Right ventricle myocardium superior (tissue), 1 donor: ENCODE results near the gene SND1. TPM values are rescaled to one million over a fixed set of nuclear protein-coding genes. Genes with fewer than 3 reads are reported as not detected.
A peak's percentile ranks its signal among the peaks of the same experiment; 100 is the strongest.

Source experiments
- ATAC-seq: fragments of 200-7000 bp; cut with Tn5 transposase; one replicate; pipeline ENCODE4 v1.9.1; 2020; ENCODE audit warnings: mild to moderate bottlenecking; ENCODE audit not compliant: poor library complexity
- DNase-seq: peaks from one replicate; pipeline ENCODE4 v3.0.0-alpha.2; 2020
- intact Hi-C: fragments of 100-400 bp; cut with DNase I; formaldehyde crosslinking; loops from one replicate; pipeline ENCODE4 v1.11.2; 2022
- total RNA-seq: library from RNA; stranded (reverse); fragmentation: NEBNext Ultra II Directional; extraction: Animal tissue kit (Norgen Biotek cat#: 25700); gene quantifications from one replicate; pipeline ENCODE4 v1.2.1, GENCODE V29; 2021
- donor health status: DM: no; HTN: yes; CAD: no; lungs with severe emphysema.

Gene SND1
- total RNA-seq, 1 donor from 2014 or later: 81.9 TPM

DNA sequence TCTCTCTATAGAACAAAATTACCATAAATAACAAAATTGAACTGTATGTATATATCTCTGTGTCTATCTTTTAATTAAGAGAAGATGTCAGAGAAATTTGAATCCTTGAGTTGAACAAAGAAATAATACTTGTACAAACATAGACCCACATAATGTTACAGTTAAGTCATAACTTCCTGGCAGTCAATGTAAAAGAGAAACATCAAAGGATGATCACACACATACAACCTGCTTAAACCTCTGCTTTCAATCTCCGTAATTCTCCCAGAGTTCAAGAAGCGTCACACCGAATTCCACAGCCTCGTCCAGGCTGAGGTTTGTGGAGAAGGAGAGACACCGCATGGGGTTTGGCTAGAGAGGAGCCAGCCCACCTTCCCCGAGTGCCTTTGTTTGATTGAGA is 419.4 kb downstream of the SND1 start:
- ATAC-seq: no peak
- DNase-seq: no peak
- intact Hi-C loops: no loop called here

DNA sequence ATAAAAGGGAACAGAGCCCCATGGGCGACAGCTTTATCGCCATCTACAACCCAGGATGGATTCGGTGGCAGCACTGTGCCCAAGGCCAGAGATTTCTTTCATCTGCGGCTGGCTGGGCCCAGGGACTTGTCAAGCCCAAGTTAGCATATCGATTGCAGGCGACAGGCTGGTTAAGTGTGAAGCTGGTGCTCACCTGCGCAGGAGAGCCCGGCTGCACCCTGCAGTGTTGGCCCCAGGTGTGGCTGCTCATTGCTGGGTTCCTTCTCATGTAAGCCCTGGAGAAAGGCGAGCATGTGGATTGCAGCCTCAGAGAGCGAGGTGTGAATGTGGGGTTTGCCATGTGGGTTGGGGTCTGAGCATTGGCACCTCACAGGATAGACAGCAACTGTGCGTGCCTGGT is 419.8 kb downstream of the SND1 start:
- DNase-seq: no peak
- intact Hi-C loops: no loop called here
- no peak for ATAC-seq

DNA sequence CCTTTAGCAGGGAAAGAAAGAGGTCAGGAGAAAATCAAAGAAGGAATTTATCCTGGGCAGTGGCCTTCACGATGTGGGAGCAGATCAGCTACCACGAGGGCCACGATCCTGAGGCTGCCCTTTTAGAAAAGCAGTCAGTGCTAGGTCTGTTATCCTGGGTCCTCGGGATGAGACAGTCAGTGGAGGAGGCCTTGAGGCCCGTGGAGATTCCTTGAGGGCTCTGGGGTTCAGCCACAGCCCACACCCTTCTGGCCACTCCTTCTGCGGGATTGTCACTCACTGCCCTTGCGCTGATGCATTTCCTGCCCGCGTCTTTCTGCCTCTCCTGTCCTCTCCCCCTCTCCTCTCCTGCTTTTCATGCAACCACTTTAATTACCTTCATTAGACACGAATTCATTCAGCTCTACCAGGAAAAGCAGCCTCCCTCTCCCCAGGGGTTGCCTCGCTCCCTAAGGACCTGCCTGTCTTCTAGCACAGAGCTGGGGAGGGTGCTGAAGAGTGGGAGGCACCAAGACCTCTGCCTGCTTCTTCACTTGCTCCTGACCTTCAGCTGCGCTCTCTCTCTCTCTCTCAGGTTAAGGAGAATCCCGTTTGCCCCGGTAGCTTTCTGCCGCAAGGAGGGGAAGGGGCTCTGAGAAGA is 421.8 kb downstream of the SND1 start:
- intact Hi-C loops: no loop called here
- DNase-seq: no peak
- no peak for ATAC-seq

DNA sequence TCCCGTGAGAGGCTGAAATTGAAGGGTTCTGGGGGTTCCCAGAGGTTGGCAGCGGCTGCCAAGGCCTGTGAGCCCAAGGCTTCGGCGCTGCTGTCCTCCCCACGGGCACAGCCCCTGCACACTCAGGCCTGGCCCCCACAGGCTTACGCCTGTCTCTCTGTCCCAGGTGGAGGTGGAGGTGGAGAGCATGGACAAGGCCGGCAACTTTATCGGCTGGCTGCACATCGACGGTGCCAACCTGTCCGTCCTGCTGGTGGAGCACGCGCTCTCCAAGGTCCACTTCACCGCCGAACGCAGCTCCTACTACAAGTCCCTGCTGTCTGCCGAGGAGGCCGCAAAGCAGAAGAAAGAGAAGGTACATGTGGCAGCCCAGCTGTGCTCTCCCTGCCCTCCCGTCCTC is 422.3 kb downstream of the SND1 start:
- intact Hi-C loops: no loop called here
- DNase-seq (no peak), ATAC-seq (no peak)

DNA sequence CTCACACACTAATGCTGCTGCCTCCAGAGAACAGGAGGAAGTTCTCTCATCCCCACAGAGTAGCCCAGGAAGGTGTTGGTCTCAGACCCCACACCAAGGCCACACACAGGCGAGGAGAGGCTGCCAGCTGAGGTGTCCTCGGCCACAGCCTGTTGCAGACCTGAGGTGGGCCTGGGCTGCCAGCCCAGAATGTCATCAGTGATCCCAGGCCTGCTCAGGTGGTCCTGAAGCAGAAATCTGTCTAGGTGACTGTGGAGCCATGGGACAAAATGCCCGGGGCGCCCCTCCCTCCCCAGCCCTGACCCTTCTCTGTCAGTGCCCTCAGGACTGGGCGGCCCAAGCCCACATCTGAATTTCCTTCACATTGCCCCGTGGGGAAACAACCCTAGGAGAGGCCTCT is 422.7 kb downstream of the SND1 start:
- intact Hi-C loops: no loop called here
- DNase-seq (no peak), ATAC-seq (no peak)

DNA sequence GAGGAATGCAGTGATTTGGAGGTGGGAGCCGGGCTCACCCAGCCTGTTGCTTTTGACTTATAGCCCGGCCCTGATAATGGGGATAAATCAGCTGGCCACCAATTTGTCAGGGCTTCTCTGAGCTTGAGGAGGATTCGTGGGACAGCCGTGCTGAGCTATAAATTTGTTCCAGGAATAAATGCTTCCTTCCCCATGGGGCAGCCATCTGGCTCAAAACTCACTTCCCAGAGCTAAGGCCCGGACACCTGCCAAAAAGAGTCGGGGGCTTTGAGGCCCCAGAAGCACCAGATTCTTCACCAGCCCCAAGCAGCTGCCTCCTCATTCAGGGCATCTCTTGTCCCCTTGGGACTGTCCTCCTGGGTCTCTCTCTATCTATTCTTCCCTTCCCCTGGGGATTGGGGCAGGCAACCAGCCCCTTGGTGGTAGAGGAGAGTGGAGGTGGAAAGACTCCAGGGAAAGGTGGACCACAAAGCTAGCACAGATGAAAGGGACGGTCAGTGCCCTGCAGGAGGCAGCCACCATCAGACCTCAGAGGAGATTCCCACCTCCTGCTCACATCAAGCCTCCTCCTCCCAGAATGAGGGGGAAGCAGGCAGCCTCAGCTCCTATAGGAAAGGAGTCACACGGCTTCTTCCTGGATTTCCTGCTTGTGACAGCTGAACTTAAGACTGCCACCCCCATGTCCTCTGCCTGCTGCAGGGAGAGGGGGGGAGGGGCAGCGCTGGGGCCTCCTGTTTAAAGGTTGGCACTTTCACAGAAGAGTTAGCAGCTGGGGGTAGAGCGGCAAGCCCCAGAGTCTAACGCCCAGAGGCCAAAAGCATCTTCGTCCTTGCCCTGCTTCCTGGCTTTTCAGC is 423.5 kb downstream of the SND1 start:
- no peak for DNase-seq
- intact Hi-C loops: no loop called here
- ATAC-seq: no peak

DNA sequence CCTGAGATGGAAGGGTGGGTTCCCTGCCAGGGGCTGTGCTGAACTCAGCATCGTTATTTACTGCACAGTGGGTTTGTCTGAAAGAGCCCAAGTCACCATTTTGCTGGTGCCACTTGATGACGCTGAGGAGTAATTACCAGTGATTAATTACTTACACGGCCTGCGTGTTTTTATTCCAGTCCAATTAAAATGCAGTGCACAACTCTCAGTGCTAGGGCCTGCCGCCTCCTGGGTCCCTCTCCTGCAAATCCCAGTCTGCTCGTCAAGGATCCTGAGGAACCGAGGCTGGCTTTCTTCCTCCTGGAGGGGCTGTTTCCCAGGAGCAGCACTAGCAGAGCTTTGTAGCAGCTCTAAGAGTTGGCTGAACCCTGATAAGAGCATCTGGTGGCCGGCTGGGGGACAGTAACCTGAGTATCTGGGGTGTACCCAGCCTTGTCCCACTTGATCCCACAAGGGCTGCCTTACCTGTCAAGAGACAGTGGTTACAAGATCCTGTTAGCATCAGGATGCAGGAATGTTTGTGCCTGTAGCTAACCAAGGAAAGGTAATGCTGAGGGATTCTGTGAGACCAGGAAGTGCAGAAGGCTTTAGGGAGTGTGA is 424.3 kb downstream of the SND1 start:
- intact Hi-C loops: no loop called here
- no peak for ATAC-seq
- peak; percentile 16 for DNase-seq

DNA sequence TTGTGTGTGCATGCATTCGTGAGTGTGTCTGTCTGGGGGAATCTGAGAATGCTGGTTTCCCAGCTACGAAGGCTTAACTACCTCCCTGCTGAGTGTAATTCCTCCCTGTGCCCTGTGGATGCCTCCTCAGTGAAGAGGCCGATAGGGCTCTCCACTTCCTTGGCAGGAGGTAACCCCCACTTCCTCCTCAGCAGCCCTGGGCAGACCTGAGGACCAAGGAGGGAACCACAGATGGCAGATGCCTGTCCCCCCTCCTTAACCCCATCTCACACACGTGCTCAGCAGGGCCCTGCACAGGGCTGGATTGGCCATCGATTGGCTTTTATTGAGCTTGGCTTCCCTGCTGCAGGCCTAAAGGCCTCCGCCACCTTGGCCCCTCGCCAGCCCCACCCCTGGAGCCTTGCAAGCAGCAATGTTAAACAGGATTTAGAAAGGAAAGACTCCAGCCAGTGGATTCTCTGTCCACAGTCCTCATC is 424.8 kb downstream of the SND1 start:
- intact Hi-C loops: no loop called here
- peak; percentile 81 for DNase-seq
- peak; percentile 56 for ATAC-seq

DNA sequence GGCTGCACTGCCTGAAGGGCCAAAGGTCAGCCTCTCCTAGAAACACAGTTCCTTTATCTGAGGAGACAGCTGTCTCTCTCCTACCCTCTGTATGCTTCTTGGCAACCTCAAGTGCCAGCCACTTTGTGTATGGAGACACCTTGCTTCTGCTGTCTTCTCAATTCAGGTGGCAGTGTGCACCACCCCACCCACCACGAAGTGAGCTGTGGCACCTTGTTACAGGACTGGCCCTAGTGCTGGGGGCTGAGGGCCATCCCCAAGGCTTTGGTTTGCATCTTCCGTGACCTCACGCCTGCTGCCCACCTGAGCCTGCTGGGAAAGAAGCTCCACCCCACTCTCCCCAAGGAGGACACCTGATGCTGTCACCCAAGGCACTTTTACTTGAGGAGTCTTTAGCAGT is 426.3 kb downstream of the SND1 start:
- intact Hi-C loops: no loop called here
- DNase-seq (peak; percentile 24), ATAC-seq (no peak)

DNA sequence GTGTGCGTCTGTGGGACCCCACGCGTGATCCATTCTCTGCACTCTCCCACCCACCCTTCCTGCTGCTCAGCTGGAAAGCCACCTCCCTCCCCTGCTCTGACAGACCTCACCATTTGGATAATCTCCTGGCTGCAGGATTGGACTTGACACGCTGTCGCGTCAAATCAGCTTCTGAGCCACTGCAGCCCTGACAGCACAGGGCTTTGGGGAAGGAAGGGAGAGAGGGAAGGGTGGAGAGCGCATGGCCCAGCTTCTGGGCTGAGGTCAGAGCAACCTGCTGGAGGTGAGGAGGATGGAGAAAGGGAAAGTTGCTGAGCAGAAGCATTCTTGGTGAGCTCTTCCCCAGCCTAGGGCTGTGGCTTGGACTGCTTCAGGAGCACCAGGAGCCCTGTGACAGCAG is 428.2 kb downstream of the SND1 start:
- intact Hi-C loops: no loop called here
- DNase-seq (no peak), ATAC-seq (no peak)

DNA sequence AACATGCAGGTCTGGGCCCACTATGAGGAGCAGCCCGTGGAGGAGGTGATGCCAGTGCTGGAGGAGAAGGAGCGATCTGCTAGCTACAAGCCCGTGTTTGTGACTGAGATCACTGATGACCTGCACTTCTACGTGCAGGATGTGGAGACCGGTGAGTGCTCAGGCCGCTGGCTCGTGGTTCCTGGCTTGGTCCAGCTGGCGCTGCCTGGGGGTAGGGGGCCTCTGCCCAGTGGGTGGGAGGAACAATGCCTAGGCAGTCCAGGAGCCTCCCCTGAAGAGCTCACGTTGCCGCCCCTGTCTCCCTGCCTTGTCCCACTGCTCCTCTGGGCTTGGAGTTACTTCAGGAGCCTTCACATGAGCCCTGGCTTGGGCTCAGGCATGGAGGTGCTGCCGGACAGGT is 429.4 kb downstream of the SND1 start:
- no peak for ATAC-seq
- peak; percentile 29 for DNase-seq
- intact Hi-C loops: no loop called here

DNA sequence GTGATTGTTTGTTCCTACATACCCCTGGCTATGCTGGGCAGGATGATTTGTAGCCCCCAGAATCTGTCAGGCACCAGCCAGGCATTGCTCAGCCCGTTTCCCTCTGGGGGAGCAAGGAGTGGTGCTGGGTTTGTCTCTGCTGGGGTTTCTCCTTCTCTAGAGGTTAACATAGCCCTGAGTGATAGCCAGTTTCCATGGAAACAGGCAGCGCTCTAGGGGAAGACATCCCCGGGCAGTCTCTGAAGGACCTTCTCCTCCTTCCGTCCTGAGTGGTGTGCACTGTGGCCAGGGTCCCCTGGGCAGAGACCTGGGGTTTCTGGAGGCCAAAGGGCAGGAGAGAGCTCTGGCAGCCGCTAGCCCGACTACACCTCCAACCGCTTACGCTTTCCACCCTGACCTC is 429.8 kb downstream of the SND1 start:
- peak; percentile 12 for DNase-seq
- intact Hi-C loops: no loop called here

DNA sequence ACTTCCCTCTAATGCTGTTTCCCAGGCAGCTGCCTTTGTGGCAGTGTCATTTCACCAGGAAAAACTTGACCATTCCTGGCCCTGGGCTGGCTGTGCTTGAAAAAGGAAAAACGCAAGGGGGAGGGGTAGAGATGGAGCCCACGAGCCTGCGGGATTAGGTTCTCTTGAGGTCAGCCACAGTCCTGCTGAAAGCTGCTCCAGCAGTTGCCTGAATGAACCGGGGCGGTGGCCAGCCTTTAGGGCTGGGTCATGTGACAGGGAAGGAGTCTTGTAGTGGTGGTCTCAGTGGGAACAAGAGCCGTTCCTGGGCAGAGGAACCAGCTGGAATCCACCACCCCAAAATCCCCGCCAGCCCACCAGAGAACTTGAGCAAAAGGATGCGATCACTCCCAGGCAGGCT is 430.4 kb downstream of the SND1 start:
- DNase-seq: peak; percentile 33
- no peak for ATAC-seq
- intact Hi-C loops: no loop called here

More for the DNA sequence above, 429.8 kb downstream of the SND1 start:
- ATAC-seq: no peak

DNA sequence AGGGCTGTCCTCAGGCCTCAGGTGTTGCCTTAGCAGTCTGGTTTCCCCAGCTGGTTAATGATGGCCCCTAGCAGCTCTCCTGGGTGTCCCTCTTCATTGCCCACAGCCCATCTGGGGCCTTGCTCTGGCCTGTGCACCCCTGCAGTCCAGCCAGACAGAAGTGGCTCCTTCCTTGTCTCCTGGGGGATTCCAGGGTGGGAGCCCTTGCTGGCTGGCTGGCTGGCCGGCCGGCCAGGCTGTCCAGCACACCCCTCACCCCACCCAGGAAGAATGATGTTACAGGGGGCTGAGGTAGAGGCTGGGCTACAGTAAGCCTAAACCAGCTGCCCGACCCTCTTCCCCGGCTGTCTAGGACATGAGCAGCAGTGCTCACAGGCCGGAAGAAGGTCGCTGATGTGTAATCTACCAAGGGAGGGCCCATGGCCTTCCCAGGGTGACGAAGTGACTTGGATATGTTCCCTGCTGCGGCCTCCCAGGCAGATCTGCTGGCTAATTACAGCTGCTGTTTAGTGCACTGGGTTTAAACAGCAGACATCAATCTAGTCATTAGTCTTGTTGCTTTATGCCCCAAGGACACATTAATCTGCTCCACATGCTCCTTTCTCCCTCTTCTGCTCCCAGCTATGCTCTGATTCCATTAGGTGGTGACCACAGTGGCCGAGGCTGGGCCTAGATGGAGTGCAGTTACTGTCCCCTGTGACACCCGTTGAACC is 433.1 kb downstream of the SND1 start:
- intact Hi-C loops: no loop called here
- DNase-seq (peak; percentile 67), ATAC-seq (peak; percentile 83)

DNA sequence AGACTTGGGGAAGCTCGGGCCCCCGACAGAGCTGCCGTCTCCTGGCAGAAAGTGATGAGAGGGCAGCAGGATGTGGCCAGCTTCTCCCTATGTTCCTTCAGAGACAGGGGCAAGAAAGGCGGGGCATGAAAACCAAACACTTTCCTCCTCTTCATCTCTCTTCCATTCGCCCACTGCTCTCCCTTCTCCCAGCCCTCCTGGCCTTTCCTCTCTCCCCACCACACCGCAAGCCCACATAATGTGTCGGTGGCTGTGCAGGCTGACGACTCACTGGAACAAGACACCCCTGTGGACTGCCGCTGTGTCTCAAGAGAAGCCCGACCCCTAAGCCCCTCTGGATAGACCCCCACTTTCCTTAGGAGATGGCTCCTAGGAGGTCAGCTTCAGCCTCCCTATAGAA is 438.5 kb downstream of the SND1 start:
- intact Hi-C loops: no loop called here
- no peak for ATAC-seq

DNA sequence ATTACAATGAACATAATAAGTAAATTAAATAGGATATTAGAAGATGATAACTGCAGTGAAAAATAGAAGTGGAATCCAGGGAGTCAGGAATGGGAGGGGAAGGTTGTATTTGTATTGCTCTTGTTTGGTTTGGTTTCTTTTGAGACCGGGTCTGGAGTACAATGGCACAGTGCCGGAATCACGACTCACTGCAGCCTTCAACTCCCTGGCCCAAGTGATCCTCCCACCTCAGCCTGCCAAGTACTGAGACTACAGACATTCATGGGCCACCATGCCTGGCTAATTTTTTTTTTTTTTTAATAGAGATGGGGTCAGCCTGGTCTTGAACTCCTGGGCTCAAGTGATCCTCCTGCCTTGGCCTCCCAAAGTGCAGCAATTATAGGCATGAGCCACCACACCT is 439.1 kb downstream of the SND1 start:
- intact Hi-C loops: no loop called here
- DNase-seq: peak; percentile 17
- ATAC-seq: no peak

More for the DNA sequence above, 438.5 kb downstream of the SND1 start:
- DNase-seq: peak; percentile 12

DNA sequence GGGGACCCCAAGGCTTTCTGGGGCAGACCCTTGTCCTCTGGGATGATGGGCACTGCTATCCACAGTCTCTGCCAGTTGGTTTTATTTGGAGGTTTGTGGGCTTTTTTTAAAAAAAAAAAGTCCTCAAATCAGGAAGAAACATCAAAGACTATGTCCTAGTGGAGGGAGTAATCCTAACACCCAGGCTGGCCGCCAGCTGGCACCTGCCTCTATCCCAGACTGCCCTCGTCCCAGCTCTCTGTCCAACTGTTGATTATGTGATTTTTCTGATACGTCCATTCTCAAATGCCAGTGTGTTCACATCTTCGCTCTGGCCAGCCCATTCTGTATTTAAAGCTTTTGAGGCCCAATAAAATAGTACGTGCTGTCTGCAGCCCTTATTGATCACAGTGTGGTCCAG is 440.2 kb downstream of the SND1 start:
- intact Hi-C loops: no loop called here
- DNase-seq: peak; percentile 29
- no peak for ATAC-seq

DNA sequence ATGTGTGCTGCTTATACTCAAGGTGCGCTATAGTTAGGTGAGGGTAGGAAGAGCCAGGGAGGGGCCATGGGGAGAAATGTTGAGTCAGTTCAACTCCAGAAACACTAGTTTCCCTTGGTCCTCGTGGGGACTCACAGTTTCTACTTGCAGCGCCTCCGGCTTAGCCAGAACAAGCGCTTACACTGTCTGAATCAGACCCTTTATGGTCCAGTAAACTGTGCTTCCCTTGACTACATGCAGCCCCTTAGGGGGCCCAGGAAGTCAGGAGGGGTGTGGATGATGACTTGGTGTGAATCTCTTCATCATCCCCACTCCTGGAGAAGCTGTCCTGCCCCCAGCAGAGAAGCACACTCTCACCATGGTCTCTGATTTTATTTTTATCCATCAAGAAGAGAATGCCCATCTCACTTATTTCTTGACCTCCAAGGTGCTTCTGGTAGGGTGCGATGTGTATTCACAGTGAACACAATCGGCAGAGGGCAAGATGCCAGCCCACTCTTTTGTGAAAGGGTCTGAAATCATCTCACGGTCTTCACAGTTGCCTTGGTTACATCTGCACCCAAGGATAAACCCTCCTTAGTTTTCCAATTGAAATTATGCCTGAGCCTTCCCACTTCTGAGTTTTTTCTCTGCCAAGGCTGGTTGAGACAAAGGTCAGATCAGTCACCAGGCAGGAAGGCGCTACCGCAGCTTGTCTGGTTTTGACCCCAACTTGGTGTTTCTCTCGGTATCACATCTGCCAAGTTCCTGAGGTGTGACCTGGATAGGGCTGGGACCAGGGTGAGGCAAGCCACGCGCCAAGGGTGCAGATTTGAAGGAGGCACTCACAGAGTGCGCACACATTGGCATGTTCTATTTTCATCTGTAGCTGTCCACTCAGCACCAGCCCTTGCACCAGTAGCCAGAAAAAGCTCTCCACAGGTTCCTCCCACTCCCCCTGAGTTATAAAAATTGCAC is 441.9 kb downstream of the SND1 start:
- peak; percentile 83 for ATAC-seq
- peak; percentile 37 for DNase-seq
- intact Hi-C loops: no loop called here
